ENCODE measurements around the gene ADGRV1.

- TF ChIP-seq GATA2 (IDR thresholded peaks at IDR 0.05; ENCODE audit: low read depth, low read length), result no peak
- TF ChIP-seq GATA3 (IDR thresholded peaks at IDR 0.05; ENCODE audit: low read depth, low read length), result no peak
Observed at GRCh38 chr5:90621848-90622247, 63.3 kb downstream of the ADGRV1 start.
